ENCODE data around the gene PTPRT. TPM values are rescaled to one million over a fixed set of nuclear protein-coding genes. Genes with fewer than 3 reads are reported as not detected.

Gene PTPRT
- total and polyA plus RNA-seq, 2 of the 4 experiments (the other 2 are of a cell fraction) = not detected

DNA sequence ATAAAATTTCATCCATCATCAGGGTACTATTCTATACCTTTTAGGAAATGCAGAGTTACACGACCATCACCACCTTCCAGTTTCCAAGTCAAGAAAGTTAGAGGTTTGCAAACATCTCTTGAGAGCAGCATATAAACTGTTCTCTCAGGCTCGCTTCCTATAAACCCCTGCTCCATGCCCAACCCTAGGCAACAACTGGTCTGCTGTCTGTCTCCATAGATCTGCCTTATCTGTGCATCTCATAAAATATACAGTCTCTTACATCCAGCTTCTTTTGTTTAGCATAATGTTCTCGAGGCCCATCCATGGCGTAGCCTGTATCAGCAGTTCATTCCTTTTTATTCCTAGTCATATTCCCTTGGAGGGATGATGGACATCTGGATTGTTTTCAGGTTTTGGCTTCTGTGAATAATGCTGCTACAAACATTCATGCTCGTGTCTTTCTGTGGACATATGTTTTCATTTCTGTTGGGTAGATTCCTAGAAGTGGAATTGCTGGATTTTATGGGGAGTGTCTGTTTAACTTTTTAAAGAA is 6.1 kb downstream of the PTPRT start:
- Histone ChIP-seq H2AK5ac (ENCODE audit: low read depth, low read length) (no peak overlapping the region), H2AFZ (replicated peaks; ENCODE audit: low read length, poor library complexity) (no peak overlapping the region), H3K4me3 (ENCODE audit: insufficient read depth, low read depth, low read length) (no peak overlapping the region), H3K9ac (ENCODE audit: low read depth, low read length) (no peak overlapping the region), H3K79me1 (ENCODE audit: low read depth in 1 of 2, low read length in 2 of 2) (no peaks in the 10 kb centered on the region), H3K4me2 (ENCODE audit: low read depth, low read length) (no peak overlapping the region), H3K23ac (ENCODE audit: low read depth, low read length) (no peak overlapping the region), H2BK20ac (ENCODE audit: low read depth, low read length) (no peak overlapping the region), H3K14ac (replicated peaks; ENCODE audit: low read depth, low read length) (no peak overlapping the region), H4K8ac (ENCODE audit: low read depth in 2 of 2, low read length in 2 of 2) (no peak overlapping the region), H3K4me1 (ENCODE audit: control insufficient read depth, insufficient read depth, low read length) (no peaks in the 10 kb centered on the region), H2BK5ac (ENCODE audit: low read depth, low read length, poor library complexity, severe bottlenecking) (no peak overlapping the region), H3K36me3 (ENCODE audit: control insufficient read depth, insufficient read depth, low read length) (no peaks in the 10 kb centered on the region), H4K91ac (ENCODE audit: insufficient read depth, low read depth, low read length) (no peak overlapping the region), H3K56ac (ENCODE audit: extremely low read depth, insufficient read depth, low read length) (no peak overlapping the region), H3K9me1 (ENCODE audit: insufficient read depth, low read length) (no peaks in the 10 kb centered on the region), H3K4ac (ENCODE audit: low read depth, low read length) (no peak overlapping the region), H2BK15ac (ENCODE audit: low read depth, low read length) (no peak overlapping the region), H4K5ac (ENCODE audit: low read depth, low read length) (no peak overlapping the region), H3K27ac (ENCODE audit: insufficient read depth, low read length) (no peak overlapping the region), H3K9me3 (ENCODE audit: control insufficient read depth, insufficient read depth, low read length) (no peaks in the 10 kb centered on the region), H2AK9ac (replicated peaks; ENCODE audit: low read depth, low read length, poor library complexity) (no peak overlapping the region), H3K27me3 (ENCODE audit: control insufficient read depth, insufficient read depth, low read length) (peaks cover 7% of the 10 kb centered on the region), H2BK120ac (ENCODE audit: low read depth, low read length) (no peak overlapping the region), H4K20me1 (ENCODE audit: insufficient read depth, low read length) (no peaks in the 10 kb centered on the region), H3K18ac (ENCODE audit: low read depth, low read length) (no peak overlapping the region)
- 7% methylated on average over 2 of the region's 5 CpGs; no CpG with 5 or more reads in 1 of the 2 experiments for WGBS, 2 experiments (ENCODE audit: extremely low coverage in 2 of 2, insufficient read length in 1 of 2)
- no peak for DNase-seq
- no TSS peak for BruUV-seq (replicated peaks)
- dilution Hi-C loops (cut with HindIII; ENCODE audit: low sequenced_read_pairs, unreplicated experiment) (no loop called here), in situ Hi-C loops (cut with MboI; ENCODE audit: low sequenced_read_pairs) (no loop called here), intact Hi-C loops (cut with micrococcal nuclease) (no loop called here)
- ATAC-seq (ENCODE audit: low read depth) = no peak
- TF ChIP-seq MAFK (IDR thresholded peaks at IDR 0.05; ENCODE audit: low read depth, low read length) = no peak
- no peak for TF ChIP-seq POLR2A (IDR thresholded peaks at IDR 0.05; ENCODE audit: low read depth, low read length)
- ChIA-PET CTCF (interaction anchor here (0.7 kb wide), 1 partner anchor 11 kb away, joined by 8 read pairs; no protein-coding TSS in a partner anchor), POLR2A (ENCODE audit: unreplicated experiment) (no interaction called here)

Measured in IMR-90 (cell line).